Heart right ventricle (tissue), 16 donors: ENCODE data around the gene SHKBP1. TPM values are rescaled to one million over a fixed set of nuclear protein-coding genes. Genes with fewer than 3 reads are reported as not detected.

Source experiments
- ATAC-seq, 8 donors: fragments of 200-7000 bp; cut with Tn5 transposase; one replicate each; pipeline ENCODE4 v1.9.1; 2020; ENCODE audit warnings: mild to moderate bottlenecking in 8 of 8, moderate library complexity in 8 of 8, moderate number of reproducible peaks in 1 of 8
- DNase-seq, 2 donors: peaks; one replicate each; pipeline ENCODE4 v3.0.0-alpha.2; 2020
- H3K27ac ChIP-seq, 10 donors: fragments of 200-600 bp; sonication (generic) in 2 of 10; one replicate each; pipeline versions ENCODE4 v1.5.0 to v1.8.0; 2020 to 2022; ENCODE audit warnings: mild to moderate bottlenecking in 3 of 10
- H3K27me3 ChIP-seq, 7 donors: fragments of 200-600 bp; one replicate each; pipeline ENCODE4 v1.8.0; 2021 to 2022; ENCODE audit warnings: mild to moderate bottlenecking in 2 of 7
- H3K36me3 ChIP-seq, 9 donors: fragments of 200-600 bp; sonication (generic) in 1 of 9; one replicate each; pipeline versions ENCODE4 v1.5.0 to v1.8.0; 2020 to 2022; ENCODE audit warnings: mild to moderate bottlenecking in 2 of 9
- H3K4me1 ChIP-seq, 9 donors: fragments of 200-600 bp; sonication (generic) in 1 of 9; one replicate each; pipeline versions ENCODE4 v1.5.0 to v1.8.0; 2020 to 2022; ENCODE audit warnings: mild to moderate bottlenecking in 4 of 9
- H3K4me3 ChIP-seq, 10 donors: fragments of 200-600 bp; sonication (generic) in 2 of 10; one replicate each; pipeline versions ENCODE4 v1.5.0 to v1.8.0; 2020 to 2022; ENCODE audit warnings: mild to moderate bottlenecking in 7 of 10, moderate library complexity in 2 of 10
- H3K9me3 ChIP-seq, 11 donors: fragments of 200-600 bp in 10 of 11; sonication (generic) in 2 of 11; one replicate each; pipeline versions ENCODE4 v1.5.0 to v1.8.0; 2013 to 2022; ENCODE audit warnings: mild to moderate bottlenecking in 2 of 11, control low read depth in 1 of 11, moderate library complexity in 1 of 11
- WGBS, 2 donors: extraction: QIAGEN DNeasy Blood & Tissue Kit; methylation state at CpG; one replicate each; pipeline ENCODE4 v1.1.7; 2013; ENCODE audit warnings: inconsistent platforms in 1 of 2; 5-methylcytosine and 5-hydroxymethylcytosine counted together
- intact Hi-C, 10 donors: fragments of 100-400 bp; cut with DNase I; formaldehyde crosslinking; loops; one replicate each; pipeline versions ENCODE4 v1.11.1 to v1.14.2; 2022
- polyA plus RNA-seq, 2 donors: library from polyadenylated mRNA; stranded (reverse); fragments of 200-250 nt; gene quantifications; one replicate each; pipeline ENCODE4 v1.2.3, GENCODE V29; 2013
- total RNA-seq, 10 donors: library from RNA; stranded (reverse); fragmentation: NEBNext Ultra II Directional in 3 of 10; extraction: Animal tissue kit (Norgen Biotek cat#: 25700) in 3 of 10; gene quantifications; one replicate each; pipeline versions ENCODE4 v1.2.1 to v1.2.4, GENCODE V29; 2021 to 2023
- TF ChIP-seq, protein P1 (sequence below), 9 donors: fragments of 200-600 bp; sonication (generic) in 2 of 9; IDR thresholded peaks; one replicate each; pipeline versions ENCODE4 v1.5.0 to v1.8.0; 2021 to 2022; ENCODE audit warnings: antibody characterized with exemption in 9 of 9, mild to moderate bottlenecking in 5 of 9, moderate library complexity in 1 of 9
- donor health status: Arrhythmogenic right ventricular cardiomyopathy.
- donor health status: ischemic (EF 13 %, LVEDD 7.1; RV severe dilation, severe dysfunction).
- donor health status: healthy with polysubstance abuse.
- donor health status: DM: no; HTN: yes; CAD: no.
- donor health status: DM: no; HTN: no; CAD: no.
- donor health status: ischemic (EF 25% LVEDD 6.9; RV normal size, moderate dysfunction).
- donor health status: ischemic (EF 25% LVEDD 5.7; RV mildly dilated, moderate dysfunction).
- donor health status: healthy.
- donor health status: DM: yes; HTN: yes; CAD: no.
- donor health status: Ischemic cardiomyopathy.
- donor health status: ischemic (EF 35%, LVEDD 5.7; RV mildly dilated, moderate dysfunction).
- donor health status: nonischemic (EF 11% LVEDD 7.7; RV severe dilation, severe dysfunction).
- donor health status: DM: yes; HTN: yes; CAD: no.
- donor health status: PGD.
- donor health status: ischemic (EF 29% LVEDD 5.4; RV normal size, mild dysfunction).
- donor health status: nonischemic (EF 23%, LVEDD 6.1; RV moderate dilation, normal function).

The SHKBP1 gene
- total and polyA plus RNA-seq, 12 donors: 12.0 to 43.1 (median 16.4) TPM

DNA sequence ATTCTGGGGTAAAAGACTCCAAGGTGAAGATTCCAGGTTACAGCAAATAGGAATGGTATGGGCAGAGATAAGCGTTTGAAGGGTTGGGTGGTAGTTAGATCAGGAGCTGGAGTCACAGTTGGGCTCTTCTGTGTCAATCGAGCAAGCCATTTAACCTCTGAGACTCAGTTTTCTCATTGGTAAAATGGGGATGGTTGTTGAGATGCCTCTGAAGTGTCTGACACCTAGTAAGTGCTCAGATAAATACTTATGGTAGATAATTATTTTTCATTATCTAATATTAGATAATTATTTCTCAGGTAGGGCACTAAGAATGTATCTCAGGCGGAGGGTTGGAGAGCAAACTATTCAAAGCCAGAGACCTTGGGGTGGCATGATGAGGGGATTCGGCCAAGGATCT lies 32.3 kb downstream of the SHKBP1 start:
- ATAC-seq (no peak), DNase-seq (no peak)
- peaks cover 0 to 20% (median 0%) of the 10 kb centered on the region in 9 donors for H3K36me3 ChIP-seq
- H3K27ac ChIP-seq: peak overlapping the region in 3 of 10 donors; percentile 82 to 92 (median 87)
- TF ChIP-seq, protein P1, sequence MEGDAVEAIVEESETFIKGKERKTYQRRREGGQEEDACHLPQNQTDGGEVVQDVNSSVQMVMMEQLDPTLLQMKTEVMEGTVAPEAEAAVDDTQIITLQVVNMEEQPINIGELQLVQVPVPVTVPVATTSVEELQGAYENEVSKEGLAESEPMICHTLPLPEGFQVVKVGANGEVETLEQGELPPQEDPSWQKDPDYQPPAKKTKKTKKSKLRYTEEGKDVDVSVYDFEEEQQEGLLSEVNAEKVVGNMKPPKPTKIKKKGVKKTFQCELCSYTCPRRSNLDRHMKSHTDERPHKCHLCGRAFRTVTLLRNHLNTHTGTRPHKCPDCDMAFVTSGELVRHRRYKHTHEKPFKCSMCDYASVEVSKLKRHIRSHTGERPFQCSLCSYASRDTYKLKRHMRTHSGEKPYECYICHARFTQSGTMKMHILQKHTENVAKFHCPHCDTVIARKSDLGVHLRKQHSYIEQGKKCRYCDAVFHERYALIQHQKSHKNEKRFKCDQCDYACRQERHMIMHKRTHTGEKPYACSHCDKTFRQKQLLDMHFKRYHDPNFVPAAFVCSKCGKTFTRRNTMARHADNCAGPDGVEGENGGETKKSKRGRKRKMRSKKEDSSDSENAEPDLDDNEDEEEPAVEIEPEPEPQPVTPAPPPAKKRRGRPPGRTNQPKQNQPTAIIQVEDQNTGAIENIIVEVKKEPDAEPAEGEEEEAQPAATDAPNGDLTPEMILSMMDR (IDR thresholded peaks at IDR 0.05): no peak
- H3K4me1 ChIP-seq: peaks cover 17 to 79% (median 51%) of the 10 kb centered on the region in 9 donors
- H3K27me3 ChIP-seq: peaks cover 0 to 27% (median 0%) of the 10 kb centered on the region in 7 donors
- intact Hi-C loops: no loop called here
- no peaks in the 10 kb centered on the region for H3K9me3 ChIP-seq
- 81 to 88% methylated on average over 4 of the region's 4 CpGs for WGBS, 2 donors
- peak overlapping the region in 2 of 10 donors; percentile 57 to 58 for H3K4me3 ChIP-seq

DNA sequence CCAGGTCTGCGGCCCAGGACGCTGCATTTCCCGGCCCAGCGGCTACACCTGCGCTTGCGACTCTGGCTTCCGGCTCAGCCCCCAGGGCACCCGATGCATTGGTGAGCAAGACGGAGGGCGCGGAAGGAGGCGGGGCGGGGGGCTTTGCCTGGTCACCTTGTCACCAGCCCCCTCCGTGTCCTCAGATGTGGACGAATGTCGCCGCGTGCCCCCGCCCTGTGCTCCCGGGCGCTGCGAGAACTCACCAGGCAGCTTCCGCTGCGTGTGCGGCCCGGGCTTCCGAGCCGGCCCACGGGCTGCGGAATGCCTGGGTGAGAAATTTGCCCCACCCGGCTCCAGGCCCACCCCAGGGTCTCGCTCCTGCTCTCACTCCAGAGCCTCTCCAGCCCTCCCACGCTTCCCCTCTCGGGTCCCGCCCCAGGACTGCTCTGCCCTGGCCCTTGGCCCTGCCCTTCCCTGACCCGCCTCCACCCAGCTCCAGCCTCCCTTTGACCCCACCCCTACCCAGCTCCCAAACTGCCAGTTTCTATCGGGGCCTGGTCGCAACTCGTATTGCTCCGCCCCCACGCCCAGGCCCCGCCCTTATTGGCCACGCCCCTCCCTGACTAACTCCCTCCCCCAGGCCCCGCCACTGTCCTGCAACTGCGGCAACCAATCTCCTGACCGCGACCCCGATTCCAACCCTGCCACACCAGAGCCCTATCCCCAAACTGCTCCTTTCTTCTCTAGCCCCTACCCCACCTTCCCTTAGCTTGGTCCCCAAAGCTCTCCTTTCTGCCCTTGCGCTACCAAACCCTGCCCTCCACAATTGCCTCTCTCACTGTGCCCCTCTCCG lies 33.1 kb downstream of the SHKBP1 start:
- intact Hi-C loops: no loop called here
- peak; percentile 40 to 70 (median 66) for ATAC-seq
- H3K4me1 ChIP-seq: peaks cover 10 to 78% (median 43%) of the 10 kb centered on the region in 9 donors

DNA sequence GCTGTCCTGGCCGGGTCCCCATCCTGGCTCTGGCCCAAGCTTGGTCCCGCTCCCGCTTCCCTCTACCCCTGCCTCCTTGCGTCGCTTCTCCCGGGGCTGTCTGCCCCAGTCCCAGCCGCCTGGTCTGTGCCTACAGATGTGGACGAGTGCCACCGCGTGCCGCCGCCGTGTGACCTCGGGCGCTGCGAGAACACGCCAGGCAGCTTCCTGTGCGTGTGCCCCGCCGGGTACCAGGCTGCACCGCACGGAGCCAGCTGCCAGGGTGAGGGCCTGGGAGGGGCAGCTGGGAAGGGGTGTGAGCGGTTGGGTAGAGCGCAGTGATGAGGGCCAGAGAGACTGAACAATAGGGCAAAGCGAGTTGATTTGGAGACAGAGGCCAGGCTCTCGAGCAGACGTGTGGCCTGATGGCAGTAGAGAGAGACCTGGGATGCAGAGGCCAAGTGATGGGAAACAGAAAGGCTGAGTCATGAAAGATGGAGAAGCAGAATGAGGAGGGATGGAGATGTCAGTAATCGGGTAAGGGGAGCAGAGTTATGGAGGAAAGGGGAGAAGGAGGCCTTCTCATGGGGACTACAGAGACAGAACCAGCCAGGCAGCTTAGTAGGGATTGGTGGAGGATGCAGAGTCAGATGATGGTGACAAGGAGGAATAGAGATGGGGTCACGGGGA lies 33.9 kb downstream of the SHKBP1 start:
- intact Hi-C loops: no loop called here
- Histone ChIP-seq H3K27me3 (peaks cover 0 to 22% (median 0%) of the 10 kb centered on the region in 7 donors), H3K4me3 (peak overlapping the region in 9 of 10 donors; percentile 30 to 58 (median 50)), H3K27ac (peak overlapping the region; percentile 64 to 92 (median 84)), H3K9me3 (no peaks in the 10 kb centered on the region), H3K4me1 (peaks cover 9 to 78% (median 35%) of the 10 kb centered on the region in 9 donors), H3K36me3 (peaks cover 0 to 23% (median 0%) of the 10 kb centered on the region in 9 donors)
- TF ChIP-seq, protein P1 (IDR thresholded peaks at IDR 0.05): no peak
- 33 to 34% methylated on average over 29 of the region's 29 CpGs for WGBS, 2 donors
- DNase-seq (peak; percentile 68 to 75), ATAC-seq (peak in 7 of 8 donors; percentile 1 to 41 (median 19))

More for the DNA sequence above, 33.1 kb downstream of the SHKBP1 start:
- TF ChIP-seq, protein P1 (IDR thresholded peaks at IDR 0.05): no peak
- H3K36me3 ChIP-seq: peaks cover 0 to 20% (median 0%) of the 10 kb centered on the region in 9 donors
- H3K27me3 ChIP-seq: peaks cover 0 to 27% (median 0%) of the 10 kb centered on the region in 7 donors
- 12 to 18% methylated on average over 50 of the region's 50 CpGs for WGBS, 2 donors
- peak overlapping the region; percentile 16 to 58 (median 46) for H3K4me3 ChIP-seq
- peak; percentile 92 to 94 for DNase-seq
- no peaks in the 10 kb centered on the region for H3K9me3 ChIP-seq
- peak overlapping the region; percentile 64 to 92 (median 84) for H3K27ac ChIP-seq

DNA sequence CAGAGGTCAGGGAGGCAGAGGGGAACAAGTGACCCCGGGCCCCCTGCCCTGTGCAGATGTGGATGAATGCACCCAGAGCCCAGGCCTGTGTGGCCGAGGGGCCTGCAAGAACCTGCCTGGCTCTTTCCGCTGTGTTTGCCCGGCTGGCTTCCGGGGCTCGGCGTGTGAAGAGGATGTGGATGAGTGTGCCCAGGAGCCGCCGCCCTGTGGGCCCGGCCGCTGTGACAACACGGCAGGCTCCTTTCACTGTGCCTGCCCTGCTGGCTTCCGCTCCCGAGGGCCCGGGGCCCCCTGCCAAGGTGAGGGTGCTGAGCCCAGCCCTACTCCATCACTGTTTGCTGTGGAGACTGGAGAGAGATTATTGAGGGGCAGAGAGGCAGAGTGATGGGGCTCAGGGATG lies 34.4 kb downstream of the SHKBP1 start:
- peak overlapping the region in 2 of 10 donors; percentile 53 to 58 for H3K4me3 ChIP-seq
- TF ChIP-seq, protein P1 (IDR thresholded peaks at IDR 0.05): no peak
- ATAC-seq: no peak
- 81 to 90% methylated on average over 15 of the region's 15 CpGs for WGBS, 2 donors
- H3K27ac ChIP-seq: peak overlapping the region in 6 of 10 donors; percentile 82 to 92 (median 87)
- peaks cover 0 to 29% (median 0%) of the 10 kb centered on the region in 9 donors for H3K36me3 ChIP-seq
- DNase-seq: no peak
- peaks cover 5 to 78% (median 31%) of the 10 kb centered on the region in 9 donors for H3K4me1 ChIP-seq
- H3K9me3 ChIP-seq: no peaks in the 10 kb centered on the region
- peaks cover 0 to 17% (median 0%) of the 10 kb centered on the region in 7 donors for H3K27me3 ChIP-seq
- intact Hi-C loops: no loop called here
